ENCODE data around the gene SYNPO.

The SYNPO gene

GRCh38 chr5:150692276-150692675 is 51.8 kb downstream of the SYNPO start:
- Histone ChIP-seq H3K9me3 (ENCODE audit: control insufficient read depth, low read length) (no peaks in the 10 kb centered on the region), H3K27ac (ENCODE audit: insufficient read depth, low read length, poor library complexity, severe bottlenecking) (no peak overlapping the region), H3K4me3 (ENCODE audit: insufficient read depth, low read depth, low read length, poor library complexity, severe bottlenecking) (no peak overlapping the region), H3K4me1 (ENCODE audit: control insufficient read depth, insufficient read depth, low read length, poor library complexity, severe bottlenecking) (no peaks in the 10 kb centered on the region), H3K27me3 (replicated peaks; ENCODE audit: control insufficient read depth, insufficient read depth, low read length, poor library complexity, severe bottlenecking) (no peaks in the 10 kb centered on the region), H3K36me3 (ENCODE audit: control insufficient read depth, insufficient read depth, low read length) (peaks cover 73% of the 10 kb centered on the region)
- DNase-seq, result no peak

DNA sequence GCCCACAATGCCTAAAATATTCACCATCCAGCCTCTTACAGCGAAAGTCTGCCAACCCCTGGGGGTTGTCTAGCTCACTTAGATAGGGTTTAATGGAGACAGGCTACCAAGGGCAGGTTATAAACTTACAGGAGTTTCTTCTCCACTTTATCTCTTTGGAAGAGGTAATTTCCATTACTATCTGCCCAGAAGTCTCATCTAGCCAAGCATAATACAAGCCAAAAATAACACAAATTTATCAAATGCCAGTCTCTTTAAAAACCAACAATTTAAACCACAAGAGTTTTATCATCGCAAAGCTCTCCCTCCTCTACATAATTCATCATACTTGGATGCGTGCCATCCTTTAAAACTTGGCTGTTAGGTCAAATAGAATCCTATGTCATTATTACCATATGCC is 54.2 kb downstream of the SYNPO start:
- Histone ChIP-seq H3K27me3 (replicated peaks; ENCODE audit: control insufficient read depth, insufficient read depth, low read length, poor library complexity, severe bottlenecking) (no peaks in the 10 kb centered on the region), H3K9me3 (ENCODE audit: control insufficient read depth, low read length) (no peaks in the 10 kb centered on the region), H3K36me3 (ENCODE audit: control insufficient read depth, insufficient read depth, low read length) (peaks cover 83% of the 10 kb centered on the region), H3K4me3 (ENCODE audit: insufficient read depth, low read depth, low read length, poor library complexity, severe bottlenecking) (no peak overlapping the region), H3K4me1 (ENCODE audit: control insufficient read depth, insufficient read depth, low read length, poor library complexity, severe bottlenecking) (no peaks in the 10 kb centered on the region), H3K27ac (ENCODE audit: insufficient read depth, low read length, poor library complexity, severe bottlenecking) (no peak overlapping the region)
- no peak for DNase-seq

GRCh38 chr5:150700246-150700593 is 59.8 kb downstream of the SYNPO start:
- Histone ChIP-seq H3K4me1 (ENCODE audit: control insufficient read depth, insufficient read depth, low read length, poor library complexity, severe bottlenecking) (peaks cover 6% of the 10 kb centered on the region), H3K36me3 (ENCODE audit: control insufficient read depth, insufficient read depth, low read length) (peaks cover 35% of the 10 kb centered on the region), H3K4me3 (ENCODE audit: insufficient read depth, low read depth, low read length, poor library complexity, severe bottlenecking) (peak overlapping the region; percentile 93), H3K27me3 (replicated peaks; ENCODE audit: control insufficient read depth, insufficient read depth, low read length, poor library complexity, severe bottlenecking) (no peaks in the 10 kb centered on the region), H3K9me3 (ENCODE audit: control insufficient read depth, low read length) (no peaks in the 10 kb centered on the region), H3K27ac (ENCODE audit: insufficient read depth, low read length, poor library complexity, severe bottlenecking) (peak overlapping the region; percentile 96)
- no peak for DNase-seq

DNA sequence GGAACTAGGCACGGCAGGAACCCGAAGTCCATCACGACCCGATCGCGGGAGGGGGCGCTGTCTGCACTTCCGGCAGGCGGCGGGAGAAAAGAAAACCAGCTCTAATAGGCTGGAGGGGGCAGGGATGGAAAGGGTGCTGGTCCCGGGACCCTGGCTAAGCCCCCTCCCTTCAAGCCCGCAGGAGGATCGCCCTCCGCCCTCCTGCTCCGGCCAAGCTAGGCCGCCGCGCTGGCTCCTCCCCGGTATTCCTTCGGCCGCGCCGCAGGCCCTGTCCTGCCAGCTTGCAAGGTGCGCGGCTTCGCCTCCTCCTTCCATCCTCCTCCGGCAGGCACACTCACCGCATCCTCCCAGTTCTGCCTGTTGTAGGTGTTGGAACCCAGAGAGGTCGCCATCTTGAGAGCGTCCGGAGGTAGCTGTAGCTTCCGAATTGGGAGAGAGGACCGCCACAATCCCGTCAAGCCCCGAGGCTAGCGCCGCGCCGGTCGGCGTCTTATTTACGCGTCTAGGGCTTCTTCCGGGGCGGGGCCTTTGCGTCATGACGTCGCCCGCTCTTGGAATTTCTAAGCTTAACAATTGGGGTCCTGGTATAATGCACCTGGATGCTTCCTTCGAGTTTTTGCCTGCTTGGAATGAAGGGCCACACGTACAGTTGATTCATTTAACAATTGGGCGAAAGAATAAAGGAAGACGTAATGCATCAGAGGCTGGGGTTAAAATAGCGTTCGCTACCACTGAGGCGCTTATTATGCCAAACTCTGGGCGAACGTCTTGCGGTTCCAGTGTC is 60.3 kb downstream of the SYNPO start, which contains the start of gene RBM22:
TSS of gene RBM22 (minus strand) at position 469 of the 784 bp plus-strand sequence. CDS start at position 392, 77 bp downstream.
- Histone ChIP-seq H3K27ac (ENCODE audit: insufficient read depth, low read length, poor library complexity, severe bottlenecking) (peak within 1 kb of the TSS; percentile 96), H3K27me3 (replicated peaks; ENCODE audit: control insufficient read depth, insufficient read depth, low read length, poor library complexity, severe bottlenecking) (no peaks in the 10 kb centered on the region), H3K36me3 (ENCODE audit: control insufficient read depth, insufficient read depth, low read length) (peaks cover 30% of the 10 kb centered on the region), H3K4me1 (ENCODE audit: control insufficient read depth, insufficient read depth, low read length, poor library complexity, severe bottlenecking) (peaks cover 6% of the 10 kb centered on the region), H3K9me3 (ENCODE audit: control insufficient read depth, low read length) (no peaks in the 10 kb centered on the region), H3K4me3 (ENCODE audit: insufficient read depth, low read depth, low read length, poor library complexity, severe bottlenecking) (peak within 1 kb of the TSS; percentile 93)
- peak; percentile 84 to 88 (median 85) for DNase-seq

- Histone ChIP-seq H3K27me3 (replicated peaks; ENCODE audit: control insufficient read depth, insufficient read depth, low read length, poor library complexity, severe bottlenecking) (no peaks in the 10 kb centered on the region), H3K4me1 (ENCODE audit: control insufficient read depth, insufficient read depth, low read length, poor library complexity, severe bottlenecking) (peaks cover 6% of the 10 kb centered on the region), H3K4me3 (ENCODE audit: insufficient read depth, low read depth, low read length, poor library complexity, severe bottlenecking) (no peak overlapping the region), H3K27ac (ENCODE audit: insufficient read depth, low read length, poor library complexity, severe bottlenecking) (no peak overlapping the region), H3K36me3 (ENCODE audit: control insufficient read depth, insufficient read depth, low read length) (peaks cover 1% of the 10 kb centered on the region), H3K9me3 (ENCODE audit: control insufficient read depth, low read length) (no peaks in the 10 kb centered on the region)
- DNase-seq, result no peak
Observed at GRCh38 chr5:150703762-150704161, 63.3 kb downstream of the SYNPO start.

GRCh38 chr5:150706776-150707390 is 66.4 kb downstream of the SYNPO start:
- H3K27ac ChIP-seq (ENCODE audit: insufficient read depth, low read length, poor library complexity, severe bottlenecking), result no peak overlapping the region

More at GRCh38 chr5:150706776-150707390, 66.4 kb downstream of the SYNPO start:
- Histone ChIP-seq H3K36me3 (ENCODE audit: control insufficient read depth, insufficient read depth, low read length) (peaks cover 16% of the 10 kb centered on the region), H3K27me3 (replicated peaks; ENCODE audit: control insufficient read depth, insufficient read depth, low read length, poor library complexity, severe bottlenecking) (no peaks in the 10 kb centered on the region), H3K4me3 (ENCODE audit: insufficient read depth, low read depth, low read length, poor library complexity, severe bottlenecking) (no peak overlapping the region), H3K4me1 (ENCODE audit: control insufficient read depth, insufficient read depth, low read length, poor library complexity, severe bottlenecking) (no peaks in the 10 kb centered on the region), H3K9me3 (ENCODE audit: control insufficient read depth, low read length) (no peaks in the 10 kb centered on the region)
- no peak for DNase-seq

Measured in effector memory CD4-positive, alpha-beta T cell (primary cell).